ENCODE data around the gene GPATCH11. TPM values are rescaled to one million over a fixed set of nuclear protein-coding genes. Genes with fewer than 3 reads are reported as not detected.

Gene GPATCH11
- total RNA-seq: 10 to 100 TPM in 2 of 4 donors, 1 to 10 TPM in 2; 4.7 to 11.8 (median 7.8) TPM
- 1 to 10 TPM; 3.7 to 6.2 (median 4.8) TPM for polyA plus RNA-seq

DNA sequence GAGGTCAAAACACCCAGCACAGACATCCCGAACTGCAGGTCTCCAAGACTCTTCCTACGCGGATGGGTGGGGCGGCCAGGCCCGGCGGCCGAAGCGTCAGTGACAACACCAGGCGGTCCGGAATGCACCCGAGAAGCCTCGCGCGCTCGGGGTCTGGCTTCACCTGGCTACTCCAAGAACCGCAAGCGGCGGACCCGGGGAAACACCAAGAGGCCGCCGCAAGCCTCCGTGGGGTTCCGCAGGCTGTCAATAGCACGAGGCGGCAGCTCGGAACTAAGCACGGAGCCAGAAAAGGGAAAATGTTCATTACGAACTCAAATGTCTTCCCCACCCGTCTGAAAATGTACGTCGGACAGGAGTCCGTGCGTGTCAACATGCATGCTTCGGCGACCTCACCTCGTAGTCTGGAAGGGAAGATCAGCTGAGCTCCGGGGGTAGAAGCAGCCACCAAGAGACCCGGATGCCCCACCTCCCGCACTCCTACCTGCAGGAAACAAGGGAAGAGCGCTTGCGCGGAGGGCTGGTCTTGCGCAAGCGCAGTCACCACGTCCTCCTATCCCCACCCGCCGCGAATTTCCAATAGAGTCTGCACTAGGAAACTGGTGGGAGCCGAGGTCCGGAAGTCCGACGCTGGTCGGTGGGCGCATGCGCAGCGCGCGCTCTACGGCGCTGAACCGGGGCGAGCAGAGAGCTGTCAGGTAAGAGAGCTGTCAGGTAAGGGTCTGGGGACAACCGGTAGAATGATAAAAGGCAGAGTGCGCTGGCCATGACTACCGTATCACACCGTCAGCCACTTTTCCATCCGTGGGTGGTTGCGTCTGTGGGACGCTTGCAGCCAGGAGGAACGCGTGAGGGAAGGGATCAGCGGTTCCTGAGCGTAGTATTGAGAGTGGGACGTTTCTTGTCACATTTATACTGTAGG is at the start of gene GPATCH11, which contains the start of gene HEATR5B:
Gene GPATCH11 (plus strand): TSS at position 646 of the 922 bp plus-strand sequence. CDS start 3,864 bp downstream, outside the sequence.
Gene HEATR5B (minus strand): TSS at position 500 of the 922 bp plus-strand sequence. CDS start 958 bp downstream, outside the sequence.
- Histone ChIP-seq H3K27ac (peak within 1 kb of the TSS; percentile 80 to 83 (median 82)), H3K4me1 (peaks cover 0 to 25% (median 20%) of the 10 kb centered on the region in 4 donors), H3K4me3 (peak within 1 kb of the TSS; percentile 68 to 92 (median 84)), H3K27me3 (no peaks in the 10 kb centered on the region), H3K36me3 (peaks cover 0 to 27% (median 5%) of the 10 kb centered on the region in 4 donors), H3K9me3 (no peaks in the 10 kb centered on the region)
- DNase-seq: peak; percentile 97
- peak in 1 of 2 donors; percentile 52 for TF ChIP-seq POLR2A (IDR thresholded peaks at IDR 0.05)
- peak; percentile 45 to 86 (median 78) for TF ChIP-seq POLR2AphosphoS5 (IDR thresholded peaks at IDR 0.05)
- TF ChIP-seq, protein P1, sequence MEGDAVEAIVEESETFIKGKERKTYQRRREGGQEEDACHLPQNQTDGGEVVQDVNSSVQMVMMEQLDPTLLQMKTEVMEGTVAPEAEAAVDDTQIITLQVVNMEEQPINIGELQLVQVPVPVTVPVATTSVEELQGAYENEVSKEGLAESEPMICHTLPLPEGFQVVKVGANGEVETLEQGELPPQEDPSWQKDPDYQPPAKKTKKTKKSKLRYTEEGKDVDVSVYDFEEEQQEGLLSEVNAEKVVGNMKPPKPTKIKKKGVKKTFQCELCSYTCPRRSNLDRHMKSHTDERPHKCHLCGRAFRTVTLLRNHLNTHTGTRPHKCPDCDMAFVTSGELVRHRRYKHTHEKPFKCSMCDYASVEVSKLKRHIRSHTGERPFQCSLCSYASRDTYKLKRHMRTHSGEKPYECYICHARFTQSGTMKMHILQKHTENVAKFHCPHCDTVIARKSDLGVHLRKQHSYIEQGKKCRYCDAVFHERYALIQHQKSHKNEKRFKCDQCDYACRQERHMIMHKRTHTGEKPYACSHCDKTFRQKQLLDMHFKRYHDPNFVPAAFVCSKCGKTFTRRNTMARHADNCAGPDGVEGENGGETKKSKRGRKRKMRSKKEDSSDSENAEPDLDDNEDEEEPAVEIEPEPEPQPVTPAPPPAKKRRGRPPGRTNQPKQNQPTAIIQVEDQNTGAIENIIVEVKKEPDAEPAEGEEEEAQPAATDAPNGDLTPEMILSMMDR (IDR thresholded peaks at IDR 0.05): no peak
- no peak for TF ChIP-seq EP300 (IDR thresholded peaks at IDR 0.05)
- WGBS, 2 donors: 0% methylated on average over 74 of the region's 74 CpGs
- intact Hi-C loops (cut with DNase I): loop anchor here (10.0 kb wide), 1 partner anchor 151 kb away; the partner anchor contains the start of genes CEBPZ and NDUFAF7

- H3K4me1 ChIP-seq: no peaks in the 10 kb centered on the region
- DNase-seq: no peak
- H3K36me3 ChIP-seq: peaks cover 3 to 73% (median 18%) of the 10 kb centered on the region in 4 donors
- intact Hi-C loops (cut with DNase I): no loop called here
- WGBS, 2 donors: 91 to 95% methylated on average over 2 of the region's 2 CpGs
- no peaks in the 10 kb centered on the region for H3K27me3 ChIP-seq
- no peaks in the 10 kb centered on the region for H3K9me3 ChIP-seq
- H3K4me3 ChIP-seq: no peak overlapping the region
- no peak overlapping the region for H3K27ac ChIP-seq
- TF ChIP-seq EP300 (IDR thresholded peaks at IDR 0.05) (no peak), POLR2AphosphoS5 (IDR thresholded peaks at IDR 0.05) (no peak), POLR2A (IDR thresholded peaks at IDR 0.05) (no peak)
- TF ChIP-seq, protein P1 (IDR thresholded peaks at IDR 0.05): no peak
Observed at GRCh38 chr2:37037771-37038170, 46.5 kb upstream of the GPATCH11 start.

GRCh38 chr2:37039580-37039979 is 44.7 kb upstream of the GPATCH11 start:
- no peak for DNase-seq
- H3K4me3 ChIP-seq: no peak overlapping the region
- H3K9me3 ChIP-seq: no peaks in the 10 kb centered on the region
- 87 to 90% methylated on average over 3 of the region's 3 CpGs for WGBS, 2 donors
- H3K36me3 ChIP-seq: peaks cover 3 to 72% (median 18%) of the 10 kb centered on the region in 4 donors
- no peaks in the 10 kb centered on the region for H3K4me1 ChIP-seq
- intact Hi-C loops (cut with DNase I): no loop called here
- TF ChIP-seq POLR2A (IDR thresholded peaks at IDR 0.05): no peak
- no peak for TF ChIP-seq POLR2AphosphoS5 (IDR thresholded peaks at IDR 0.05)
- no peak for TF ChIP-seq EP300 (IDR thresholded peaks at IDR 0.05)
- TF ChIP-seq, protein P1 (IDR thresholded peaks at IDR 0.05): no peak
- no peak overlapping the region for H3K27ac ChIP-seq
- no peaks in the 10 kb centered on the region for H3K27me3 ChIP-seq

DNA sequence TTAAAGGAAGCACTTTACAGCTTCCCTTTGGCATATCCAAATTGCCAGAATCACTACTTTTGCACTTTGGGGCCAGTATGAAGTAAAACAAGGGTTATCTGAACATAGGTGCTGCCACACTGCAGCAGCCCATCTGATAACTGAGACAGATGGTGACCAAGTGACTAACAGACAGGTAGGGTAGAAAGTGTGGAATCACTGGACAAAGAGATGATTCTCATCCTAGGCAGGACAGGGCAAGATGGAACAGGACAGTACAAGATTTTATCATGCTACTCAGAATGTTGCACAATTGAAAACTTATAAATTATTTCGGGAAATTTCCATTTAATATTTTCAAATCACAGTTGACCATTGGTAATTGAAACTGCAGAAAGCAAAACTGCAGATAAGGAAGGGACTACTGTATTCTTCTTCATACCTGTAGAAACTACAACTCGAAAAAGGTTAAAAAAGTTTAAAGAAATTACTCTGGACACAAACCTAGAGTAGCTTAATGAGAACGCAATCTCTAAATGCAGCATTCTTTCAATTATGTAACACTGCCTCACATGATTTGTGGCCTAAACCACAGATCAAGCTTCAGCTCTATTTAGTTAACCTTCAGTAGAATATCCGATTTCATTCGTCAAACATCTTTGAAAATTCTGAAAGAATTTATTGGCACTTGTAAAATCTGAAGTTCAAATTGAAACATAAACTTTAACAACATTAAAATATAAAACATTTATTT is 31.6 kb upstream of the GPATCH11 start:
- Histone ChIP-seq H3K4me1 (no peaks in the 10 kb centered on the region), H3K27ac (no peak overlapping the region), H3K4me3 (no peak overlapping the region), H3K9me3 (no peaks in the 10 kb centered on the region), H3K27me3 (no peaks in the 10 kb centered on the region), H3K36me3 (peaks cover 18 to 96% (median 36%) of the 10 kb centered on the region in 4 donors)
- intact Hi-C loops (cut with DNase I): no loop called here
- WGBS, 2 donors: 83 to 91% methylated on average over 5 of the region's 5 CpGs
- no peak for TF ChIP-seq EP300 (IDR thresholded peaks at IDR 0.05)
- TF ChIP-seq POLR2A (IDR thresholded peaks at IDR 0.05): no peak
- TF ChIP-seq POLR2AphosphoS5 (IDR thresholded peaks at IDR 0.05): no peak
- TF ChIP-seq, protein P1 (IDR thresholded peaks at IDR 0.05): no peak
- DNase-seq: no peak

Measured in sigmoid colon (tissue), 7 donors.